ENCODE data around the gene IQSEC1.

Gene IQSEC1

GRCh38 chr3:13098192-13098988, 25.2 kb upstream of the IQSEC1 start:
- ATAC-seq (no peak), DNase-seq (no peak)
- no peaks in the 10 kb centered on the region for H3K4me1 Mint-ChIP-seq
- no peak overlapping the region for H3K4me3 Mint-ChIP-seq
- no peak overlapping the region for H3K27ac Mint-ChIP-seq
- no peaks in the 10 kb centered on the region for H3K9me3 Mint-ChIP-seq
- peaks cover 6% of the 10 kb centered on the region for H3K27me3 Mint-ChIP-seq
- no peaks in the 10 kb centered on the region for H3K36me3 Mint-ChIP-seq (ENCODE audit: low read depth)

GRCh38 chr3:13096356-13096755, 23.1 kb upstream of the IQSEC1 start:
- DNase-seq (no peak), ATAC-seq (no peak)
- Mint-ChIP-seq H3K27ac (no peak overlapping the region), H3K27me3 (peaks cover 6% of the 10 kb centered on the region), H3K9me3 (no peaks in the 10 kb centered on the region), H3K4me3 (no peak overlapping the region), H3K36me3 (ENCODE audit: low read depth) (no peaks in the 10 kb centered on the region), H3K4me1 (peaks cover 4% of the 10 kb centered on the region)

GRCh38 chr3:13095408-13095937, 22.2 kb upstream of the IQSEC1 start:
- DNase-seq (no peak), ATAC-seq (no peak)
- peaks cover 4% of the 10 kb centered on the region for H3K4me1 Mint-ChIP-seq
- H3K9me3 Mint-ChIP-seq: no peaks in the 10 kb centered on the region
- H3K27me3 Mint-ChIP-seq: peaks cover 6% of the 10 kb centered on the region
- no peak overlapping the region for H3K27ac Mint-ChIP-seq
- no peak overlapping the region for H3K4me3 Mint-ChIP-seq
- H3K36me3 Mint-ChIP-seq (ENCODE audit: low read depth): no peaks in the 10 kb centered on the region

GRCh38 chr3:13093687-13094086, 20.5 kb upstream of the IQSEC1 start:
- H3K9me3 Mint-ChIP-seq: no peaks in the 10 kb centered on the region
- no peak for DNase-seq
- H3K27me3 Mint-ChIP-seq: peaks cover 6% of the 10 kb centered on the region
- no peak overlapping the region for H3K4me3 Mint-ChIP-seq
- peaks cover 4% of the 10 kb centered on the region for H3K4me1 Mint-ChIP-seq
- ATAC-seq: no peak
- H3K27ac Mint-ChIP-seq: no peak overlapping the region
- no peaks in the 10 kb centered on the region for H3K36me3 Mint-ChIP-seq (ENCODE audit: low read depth)

GRCh38 chr3:13092621-13093617, 19.7 kb upstream of the IQSEC1 start:
- no peak for DNase-seq
- Mint-ChIP-seq H3K27ac (no peak overlapping the region), H3K4me3 (no peak overlapping the region), H3K36me3 (ENCODE audit: low read depth) (no peaks in the 10 kb centered on the region), H3K4me1 (peaks cover 6% of the 10 kb centered on the region), H3K9me3 (no peaks in the 10 kb centered on the region), H3K27me3 (peaks cover 6% of the 10 kb centered on the region)
- ATAC-seq: no peak

- no peak overlapping the region for H3K4me3 Mint-ChIP-seq
- ATAC-seq (peak; percentile 70), DNase-seq (peak; percentile 84)
- H3K27ac Mint-ChIP-seq: no peak overlapping the region
- H3K36me3 Mint-ChIP-seq (ENCODE audit: low read depth): no peaks in the 10 kb centered on the region
- H3K4me1 Mint-ChIP-seq: peaks cover 11% of the 10 kb centered on the region
- H3K9me3 Mint-ChIP-seq: no peaks in the 10 kb centered on the region
- H3K27me3 Mint-ChIP-seq: peaks cover 6% of the 10 kb centered on the region
Observed at GRCh38 chr3:13091898-13092611, 18.8 kb upstream of the IQSEC1 start.

GRCh38 chr3:13088028-13089006, 15.1 kb upstream of the IQSEC1 start:
- no peaks in the 10 kb centered on the region for H3K9me3 Mint-ChIP-seq
- peaks cover 22% of the 10 kb centered on the region for H3K4me1 Mint-ChIP-seq
- no peak for DNase-seq
- H3K36me3 Mint-ChIP-seq (ENCODE audit: low read depth): no peaks in the 10 kb centered on the region
- H3K27me3 Mint-ChIP-seq: no peaks in the 10 kb centered on the region
- no peak overlapping the region for H3K27ac Mint-ChIP-seq
- no peak overlapping the region for H3K4me3 Mint-ChIP-seq
- ATAC-seq: no peak

GRCh38 chr3:13087320-13087990, 14.2 kb upstream of the IQSEC1 start:
- Mint-ChIP-seq H3K9me3 (no peaks in the 10 kb centered on the region), H3K4me1 (peaks cover 23% of the 10 kb centered on the region), H3K27me3 (no peaks in the 10 kb centered on the region), H3K4me3 (no peak overlapping the region), H3K27ac (no peak overlapping the region), H3K36me3 (ENCODE audit: low read depth) (no peaks in the 10 kb centered on the region)
- DNase-seq (no peak), ATAC-seq (no peak)

- ATAC-seq (no peak), DNase-seq (no peak)
- no peaks in the 10 kb centered on the region for H3K36me3 Mint-ChIP-seq (ENCODE audit: low read depth)
- H3K9me3 Mint-ChIP-seq: no peaks in the 10 kb centered on the region
- H3K4me3 Mint-ChIP-seq: no peak overlapping the region
- H3K4me1 Mint-ChIP-seq: peaks cover 19% of the 10 kb centered on the region
- no peaks in the 10 kb centered on the region for H3K27me3 Mint-ChIP-seq
- no peak overlapping the region for H3K27ac Mint-ChIP-seq
Observed at GRCh38 chr3:13086531-13086981, 13.3 kb upstream of the IQSEC1 start.

- DNase-seq: no peak
- no peaks in the 10 kb centered on the region for H3K27me3 Mint-ChIP-seq
- peaks cover 19% of the 10 kb centered on the region for H3K4me1 Mint-ChIP-seq
- ATAC-seq: no peak
- no peaks in the 10 kb centered on the region for H3K9me3 Mint-ChIP-seq
- no peaks in the 10 kb centered on the region for H3K36me3 Mint-ChIP-seq (ENCODE audit: low read depth)
- no peak overlapping the region for H3K4me3 Mint-ChIP-seq
- no peak overlapping the region for H3K27ac Mint-ChIP-seq
Observed at GRCh38 chr3:13085846-13086179, 12.6 kb upstream of the IQSEC1 start.

GRCh38 chr3:13085081-13085845, 12.0 kb upstream of the IQSEC1 start:
- no peak for ATAC-seq
- peaks cover 20% of the 10 kb centered on the region for H3K4me1 Mint-ChIP-seq
- H3K27ac Mint-ChIP-seq: peak overlapping the region; percentile 12
- no peak for DNase-seq
- H3K9me3 Mint-ChIP-seq: no peaks in the 10 kb centered on the region
- H3K27me3 Mint-ChIP-seq: no peaks in the 10 kb centered on the region
- no peaks in the 10 kb centered on the region for H3K36me3 Mint-ChIP-seq (ENCODE audit: low read depth)
- H3K4me3 Mint-ChIP-seq: no peak overlapping the region

- Mint-ChIP-seq H3K27me3 (no peaks in the 10 kb centered on the region), H3K4me3 (no peak overlapping the region), H3K4me1 (peaks cover 20% of the 10 kb centered on the region), H3K36me3 (ENCODE audit: low read depth) (no peaks in the 10 kb centered on the region), H3K27ac (no peak overlapping the region), H3K9me3 (no peaks in the 10 kb centered on the region)
- ATAC-seq (no peak), DNase-seq (no peak)
Observed at GRCh38 chr3:13083898-13084297, 10.7 kb upstream of the IQSEC1 start.
